HepG2 (cell line): Measurements from ENCODE around the gene APOC4. TPM values are rescaled to one million over a fixed set of nuclear protein-coding genes. Genes with fewer than 3 reads are reported as not detected.

ENCODE experiments used
- BRCA1 ChIP-seq: sonication (generic); formaldehyde crosslinking; IDR thresholded peaks from 2 replicates; pipeline ENCODE4 v1.4.0; 2020; ENCODE audit warnings: missing genetic modification reagents
- CBFB ChIP-seq: sonication (generic); formaldehyde crosslinking; IDR thresholded peaks from 2 replicates; pipeline ENCODE4 v1.4.0; 2020; ENCODE audit warnings: missing genetic modification reagents
- HNF1B ChIP-seq: sonication (generic); formaldehyde crosslinking; IDR thresholded peaks from 2 replicates; pipeline ENCODE4 v1.5.1; 2020; ENCODE audit warnings: mild to moderate bottlenecking, moderate library complexity, missing genetic modification reagents
- HNF4G ChIP-seq, 2 experiments: sonication (generic) in 1 of 2; formaldehyde crosslinking in 1 of 2; IDR thresholded peaks; 2 replicates each; pipeline versions ENCODE4 v1.4.0 to v1.6.1; 2011 to 2020; ENCODE audit warnings: borderline replicate concordance in 2 of 2, low read depth in 2 of 2, mild to moderate bottlenecking in 2 of 2, low read length in 1 of 2, missing genetic modification reagents in 1 of 2, moderate library complexity in 1 of 2
- MEIS2 ChIP-seq: sonication (generic); formaldehyde crosslinking; IDR thresholded peaks from 2 replicates; pipeline ENCODE4 v1.9.0; 2021; ENCODE audit warnings: mild to moderate bottlenecking, missing genetic modification reagents
- MLLT10 ChIP-seq: sonication (generic); formaldehyde crosslinking; IDR thresholded peaks from 2 replicates; pipeline ENCODE4 v1.4.0; 2020; ENCODE audit warnings: missing genetic modification reagents
- NFE2L1 ChIP-seq: sonication (generic); formaldehyde crosslinking; IDR thresholded peaks from 2 replicates; pipeline ENCODE4 v1.4.0; 2020; ENCODE audit warnings: missing genetic modification reagents, mild to moderate bottlenecking, borderline replicate concordance
- NR0B2 ChIP-seq: sonication (generic); formaldehyde crosslinking; IDR thresholded peaks from 2 replicates; pipeline ENCODE4 v1.4.0; 2020; ENCODE audit warnings: mild to moderate bottlenecking, missing genetic modification reagents
- PLRG1 ChIP-seq: fragments of 450-650 bp; conservative IDR thresholded peaks from 2 replicates; pipeline ENCODE4 v1.6.1; 2016
- POGK ChIP-seq: sonication (generic); formaldehyde crosslinking; conservative IDR thresholded peaks from 2 replicates; pipeline ENCODE4 v1.8.0; 2022; ENCODE audit warnings: mild to moderate bottlenecking, moderate library complexity, missing genetic modification reagents
- SALL1 ChIP-seq: sonication (generic); formaldehyde crosslinking; IDR thresholded peaks from 2 replicates; pipeline ENCODE4 v1.8.0; 2022; ENCODE audit warnings: mild to moderate bottlenecking, missing genetic modification reagents
- SNAI1 ChIP-seq: sonication (generic); formaldehyde crosslinking; IDR thresholded peaks from 2 replicates; pipeline ENCODE4 v1.5.0; 2020; ENCODE audit warnings: mild to moderate bottlenecking, missing genetic modification reagents, borderline replicate concordance
- YEATS4 ChIP-seq: sonication (generic); formaldehyde crosslinking; IDR thresholded peaks from 2 replicates; pipeline ENCODE4 v1.4.0; 2020; ENCODE audit warnings: missing genetic modification reagents, borderline replicate concordance
- ZFP41 ChIP-seq: sonication (generic); formaldehyde crosslinking; IDR thresholded peaks from 2 replicates; pipeline ENCODE4 v1.4.0; 2020; ENCODE audit warnings: mild to moderate bottlenecking, missing genetic modification reagents, borderline replicate concordance
- ZNF605 ChIP-seq: sonication (generic); formaldehyde crosslinking; IDR thresholded peaks from 2 replicates; pipeline ENCODE4 v1.8.0; 2022; ENCODE audit warnings: mild to moderate bottlenecking, missing genetic modification reagents
- polyA plus RNA-seq, 8 experiments: library from polyadenylated mRNA; depleted of rRNA in 3 of 8; stranded (reverse) in 7 of 8; unstranded in 1 of 8; fragments of >200 nt; fragmentation: Illumina TruSeq in 4 of 8; extraction: Trizol in 4 of 8; gene quantifications; 2 replicates each; pipeline versions ENCODE4 v1.2.1 to v1.2.3, GENCODE V29; 2011 to 2016; ENCODE audit warnings: low read depth in 4 of 8, missing spikeins in 1 of 8, mixed read lengths in 1 of 8; ENCODE audit not compliant: insufficient read depth in 1 of 8
- total RNA-seq, 5 experiments: library from RNA; depleted of rRNA; stranded (reverse); fragments of >200 nt; fragmentation: Illumina TruSeq; extraction: Trizol; gene quantifications; 2 replicates each; pipeline ENCODE4 v1.2.3, GENCODE V29; 2016; ENCODE audit warnings: low read depth in 1 of 5
- TF ChIP-seq, protein P1 (sequence below), 2 experiments: sonication (generic) in 1 of 2; formaldehyde crosslinking in 1 of 2; IDR thresholded peaks; 2 replicates each; pipeline versions ENCODE4 v1.4.0 to v1.6.1; 2016 to 2020; ENCODE audit warnings: borderline replicate concordance in 1 of 2, low read depth in 1 of 2, mild to moderate bottlenecking in 1 of 2, missing genetic modification reagents in 1 of 2

The APOC4 gene
- total and polyA plus RNA-seq, 2 of the 13 experiments (the other 11 are each of a cell fraction or from before 2014, with no cell fraction given), result 0.46 TPM; not detected in 1

DNA sequence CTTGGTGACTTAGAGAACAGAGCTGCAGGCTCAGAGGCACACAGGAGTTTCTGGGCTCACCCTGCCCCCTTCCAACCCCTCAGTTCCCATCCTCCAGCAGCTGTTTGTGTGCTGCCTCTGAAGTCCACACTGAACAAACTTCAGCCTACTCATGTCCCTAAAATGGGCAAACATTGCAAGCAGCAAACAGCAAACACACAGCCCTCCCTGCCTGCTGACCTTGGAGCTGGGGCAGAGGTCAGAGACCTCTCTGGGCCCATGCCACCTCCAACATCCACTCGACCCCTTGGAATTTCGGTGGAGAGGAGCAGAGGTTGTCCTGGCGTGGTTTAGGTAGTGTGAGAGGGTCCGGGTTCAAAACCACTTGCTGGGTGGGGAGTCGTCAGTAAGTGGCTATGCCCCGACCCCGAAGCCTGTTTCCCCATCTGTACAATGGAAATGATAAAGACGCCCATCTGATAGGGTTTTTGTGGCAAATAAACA lies 17.8 kb upstream of the APOC4 start (continued):
- TF ChIP-seq POGK (CRISPR knock-in tag), result peak; percentile 41
- TF ChIP-seq HNF4G (IDR thresholded peaks at IDR 0.05; ENCODE audit: borderline replicate concordance, low read depth, low read length), result peak; percentile 98
- TF ChIP-seq HNF4G (CRISPR knock-in tag; IDR thresholded peaks at IDR 0.05; ENCODE audit: borderline replicate concordance, low read depth), result peak; percentile 97
- no peak for TF ChIP-seq SNAI1 (CRISPR knock-in tag)
- TF ChIP-seq MLLT10, result no peak
- TF ChIP-seq, protein P1, sequence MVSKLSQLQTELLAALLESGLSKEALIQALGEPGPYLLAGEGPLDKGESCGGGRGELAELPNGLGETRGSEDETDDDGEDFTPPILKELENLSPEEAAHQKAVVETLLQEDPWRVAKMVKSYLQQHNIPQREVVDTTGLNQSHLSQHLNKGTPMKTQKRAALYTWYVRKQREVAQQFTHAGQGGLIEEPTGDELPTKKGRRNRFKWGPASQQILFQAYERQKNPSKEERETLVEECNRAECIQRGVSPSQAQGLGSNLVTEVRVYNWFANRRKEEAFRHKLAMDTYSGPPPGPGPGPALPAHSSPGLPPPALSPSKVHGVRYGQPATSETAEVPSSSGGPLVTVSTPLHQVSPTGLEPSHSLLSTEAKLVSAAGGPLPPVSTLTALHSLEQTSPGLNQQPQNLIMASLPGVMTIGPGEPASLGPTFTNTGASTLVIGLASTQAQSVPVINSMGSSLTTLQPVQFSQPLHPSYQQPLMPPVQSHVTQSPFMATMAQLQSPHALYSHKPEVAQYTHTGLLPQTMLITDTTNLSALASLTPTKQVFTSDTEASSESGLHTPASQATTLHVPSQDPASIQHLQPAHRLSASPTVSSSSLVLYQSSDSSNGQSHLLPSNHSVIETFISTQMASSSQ (IDR thresholded peaks at IDR 0.05; ENCODE audit: low read depth), result peak; percentile 77; the same call in 1 of the 2 replicates
- TF ChIP-seq, protein P1 (CRISPR knock-in tag; IDR thresholded peaks at IDR 0.05; ENCODE audit: borderline replicate concordance), result peak; percentile 92
- peak; percentile 99 for TF ChIP-seq SALL1 (CRISPR knock-in tag)
- TF ChIP-seq CBFB (CRISPR knock-in tag), result peak; percentile 85
- peak; percentile 27; the same call in 1 of the 2 replicates for TF ChIP-seq ZNF605 (CRISPR knock-in tag)
- TF ChIP-seq HNF1B (CRISPR knock-in tag), result peak; percentile 58
- peak; percentile 71; the same call in 1 of the 2 replicates for TF ChIP-seq MEIS2 (CRISPR knock-in tag)
- no peak for TF ChIP-seq NFE2L1 (CRISPR knock-in tag)
- TF ChIP-seq YEATS4 (CRISPR knock-in tag), result peak; percentile 69; the same call in 1 of the 2 replicates
- no peak for TF ChIP-seq PLRG1
- TF ChIP-seq NR0B2 (CRISPR knock-in tag), result no peak
- TF ChIP-seq ZFP41 (CRISPR knock-in tag), result no peak
- peak; percentile 52; the same call in 1 of the 2 replicates for TF ChIP-seq BRCA1 (CRISPR knock-in tag)
